ENCODE measurements around the gene SRSF12.
A peak's percentile ranks its signal among the peaks of the same experiment; 100 is the strongest.
"Not testable (repeated sequence)": the region's sequence is repeated elsewhere in the genome, so short reads cannot be mapped to it uniquely, and the experiment has no call there.

Gene SRSF12

GRCh38 chr6:89131599-89131998, 13.7 kb upstream of the SRSF12 start:
- DNase-seq (ENCODE audit: low read depth in 3 of 3) = no peak

GRCh38 chr6:89128256-89128671, 10.4 kb upstream of the SRSF12 start:
- not testable (repeated sequence) for DNase-seq (ENCODE audit: low read depth in 3 of 3)

GRCh38 chr6:89122625-89123024, 4.8 kb upstream of the SRSF12 start:
- DNase-seq (ENCODE audit: low read depth in 3 of 3) = no peak

- no peak for DNase-seq (ENCODE audit: low read depth in 3 of 3)
Observed at GRCh38 chr6:89121934-89122333, 4.1 kb upstream of the SRSF12 start.

GRCh38 chr6:89120371-89120770, 2.5 kb upstream of the SRSF12 start:
- no peak for DNase-seq (ENCODE audit: low read depth in 3 of 3)

GRCh38 chr6:89118931-89119330, 1.1 kb upstream of the SRSF12 start:
- DNase-seq (ENCODE audit: low read depth in 3 of 3) = no peak

GRCh38 chr6:89116702-89117101, 1.2 kb downstream of the SRSF12 start:
- DNase-seq (ENCODE audit: low read depth in 3 of 3) = no peak

GRCh38 chr6:89111933-89112332, 5.9 kb downstream of the SRSF12 start:
- no peak for DNase-seq (ENCODE audit: low read depth in 3 of 3)

GRCh38 chr6:89110284-89110683, 7.6 kb downstream of the SRSF12 start:
- DNase-seq (ENCODE audit: low read depth in 3 of 3) = no peak

GRCh38 chr6:89100114-89100513, 17.8 kb downstream of the SRSF12 start:
- DNase-seq (ENCODE audit: low read depth in 3 of 3) = no peak

GRCh38 chr6:89098461-89098860, 19.4 kb downstream of the SRSF12 start:
- no peak for DNase-seq (ENCODE audit: low read depth in 3 of 3)

GRCh38 chr6:89087881-89088280, 30.0 kb downstream of the SRSF12 start:
- DNase-seq (ENCODE audit: low read depth in 3 of 3) = no peak

GRCh38 chr6:89085409-89086205, 32.3 kb downstream of the SRSF12 start:
- no peak for DNase-seq (ENCODE audit: low read depth in 3 of 3)

GRCh38 chr6:89084954-89085353, 32.9 kb downstream of the SRSF12 start:
- no peak for DNase-seq (ENCODE audit: low read depth in 3 of 3)

- DNase-seq (ENCODE audit: low read depth in 3 of 3) = no peak
Observed at GRCh38 chr6:89084542-89084941, 33.3 kb downstream of the SRSF12 start.

GRCh38 chr6:89082486-89082891, 35.4 kb downstream of the SRSF12 start:
- no peak for DNase-seq (ENCODE audit: low read depth in 3 of 3)

GRCh38 chr6:89081423-89082322, 36.2 kb downstream of the SRSF12 start:
- DNase-seq (ENCODE audit: low read depth in 3 of 3) = peak; percentile 95 to 99 (median 98)

GRCh38 chr6:89081129-89081422, 36.8 kb downstream of the SRSF12 start:
- DNase-seq (ENCODE audit: low read depth in 3 of 3) = no peak

- DNase-seq (ENCODE audit: low read depth in 3 of 3) = peak; percentile 100
Observed at GRCh38 chr6:89080281-89081128, 37.4 kb downstream of the SRSF12 start, which contains the start of gene PNRC1. Gene PNRC1 (plus strand): TSS chr6:89080751. CDS start chr6:89080895, 144 bp downstream.

GRCh38 chr6:89079511-89080234, 38.2 kb downstream of the SRSF12 start:
- DNase-seq (ENCODE audit: low read depth in 3 of 3) = peak in 1 of 3 experiments; percentile 38

GRCh38 chr6:89073840-89074239, 44.0 kb downstream of the SRSF12 start:
- no peak for DNase-seq (ENCODE audit: low read depth in 3 of 3)
